Cardiac fibroblast (primary cell): ENCODE measurements around the gene JCAD.

Experiments
- DNase-seq, 2 donors: peaks; one replicate each; pipeline versions ENCODE4 v3.0.0 to v3.0.0-alpha.2; 2010; ENCODE audit warnings: low read depth in 2 of 2
- H3K4me3 ChIP-seq, 2 donors: replicated peaks in 1 of 2; 1 replicate in 1 of 2; 2 replicates in 1 of 2; pipeline ENCODE4 v1.5.1; 2011; ENCODE audit warnings: low read depth in 2 of 2, low read length in 2 of 2, mild to moderate bottlenecking in 2 of 2, moderate library complexity in 1 of 2
- CTCF ChIP-seq: IDR thresholded peaks from one replicate; pipeline ENCODE4 v1.5.1; 2011; ENCODE audit warnings: low read depth, mild to moderate bottlenecking, low read length, inconsistent platforms

JCAD gene

GRCh38 chr10:30083934-30084333, 24.5 kb upstream of the JCAD start:
- no peak overlapping the region for H3K4me3 ChIP-seq

GRCh38 chr10:30081182-30081581, 21.8 kb upstream of the JCAD start:
- DNase-seq, result no peak
- TF ChIP-seq CTCF, result no peak
- no peak overlapping the region for H3K4me3 ChIP-seq

More at GRCh38 chr10:30083934-30084333, 24.5 kb upstream of the JCAD start:
- no peak for TF ChIP-seq CTCF
- no peak for DNase-seq

- H3K4me3 ChIP-seq, result no peak overlapping the region
- no peak for TF ChIP-seq CTCF
- no peak for DNase-seq
Observed at GRCh38 chr10:30080161-30080560, 20.8 kb upstream of the JCAD start.

GRCh38 chr10:30079408-30079807, 20.0 kb upstream of the JCAD start:
- TF ChIP-seq CTCF, result no peak
- no peak for DNase-seq
- H3K4me3 ChIP-seq, result no peak overlapping the region

- no peak for TF ChIP-seq CTCF
- DNase-seq, result no peak
- no peak overlapping the region for H3K4me3 ChIP-seq
Observed at GRCh38 chr10:30075481-30075880, 16.1 kb upstream of the JCAD start.

GRCh38 chr10:30074933-30075332, 15.5 kb upstream of the JCAD start:
- H3K4me3 ChIP-seq, result no peak overlapping the region
- DNase-seq, result no peak
- TF ChIP-seq CTCF, result no peak

GRCh38 chr10:30074090-30074489, 14.7 kb upstream of the JCAD start:
- DNase-seq, result no peak
- no peak overlapping the region for H3K4me3 ChIP-seq
- TF ChIP-seq CTCF, result no peak
